KOPT-K1 (cell line): ENCODE data around the gene RPTN.

Experiments used
- H3K27ac ChIP-seq: fragments of 200-600 bp; sonication (generic); 2 replicates; pipeline ENCODE4 v1.5.1; 2016; ENCODE audit warnings: antibody characterized with exemption, mild to moderate bottlenecking, low read depth, low read length; ENCODE audit not compliant: poor library complexity, severe bottlenecking
- H3K36me3 ChIP-seq: fragments of 200-600 bp; sonication (generic); 2 replicates; pipeline ENCODE4 v1.5.1; 2017; ENCODE audit warnings: antibody characterized with exemption, mild to moderate bottlenecking, low read length, moderate library complexity; ENCODE audit not compliant: insufficient read depth
- H3K9me3 ChIP-seq: fragments of 200-600 bp; sonication (generic); 2 replicates; pipeline ENCODE4 v1.5.1; 2017; ENCODE audit warnings: antibody characterized with exemption, low read length, mild to moderate bottlenecking; ENCODE audit not compliant: insufficient read depth, poor library complexity, severe bottlenecking

RPTN gene

GRCh38 chr1:152109998-152110294 is 49.1 kb downstream of the RPTN start:
- Histone ChIP-seq H3K9me3 (peaks cover 37% of the 10 kb centered on the region), H3K27ac (no peak overlapping the region), H3K36me3 (no peaks in the 10 kb centered on the region)

- H3K36me3 ChIP-seq: no peaks in the 10 kb centered on the region
- peaks cover 37% of the 10 kb centered on the region for H3K9me3 ChIP-seq
- no peak overlapping the region for H3K27ac ChIP-seq
These were observed 49.6 kb downstream of the RPTN start for GRCh38 chr1:152109231-152109997.

- Histone ChIP-seq H3K9me3 (peaks cover 32% of the 10 kb centered on the region), H3K27ac (no peak overlapping the region), H3K36me3 (no peaks in the 10 kb centered on the region)
These were observed 50.2 kb downstream of the RPTN start for GRCh38 chr1:152108882-152109222.

GRCh38 chr1:152107984-152108881 is 50.8 kb downstream of the RPTN start:
- H3K9me3 ChIP-seq: peaks cover 31% of the 10 kb centered on the region
- no peaks in the 10 kb centered on the region for H3K36me3 ChIP-seq
- no peak overlapping the region for H3K27ac ChIP-seq

- Histone ChIP-seq H3K9me3 (peaks cover 22% of the 10 kb centered on the region), H3K27ac (no peak overlapping the region), H3K36me3 (no peaks in the 10 kb centered on the region)
These were observed 51.7 kb downstream of the RPTN start for GRCh38 chr1:152107031-152107983.

GRCh38 chr1:152104854-152105253 is 54.2 kb downstream of the RPTN start:
- Histone ChIP-seq H3K36me3 (no peaks in the 10 kb centered on the region), H3K27ac (no peak overlapping the region), H3K9me3 (no peaks in the 10 kb centered on the region)
